Measurements from ENCODE around the gene SPRN.

GRCh38 chr10:133457100-133457841 is 32.8 kb upstream of the SPRN start:
- TF ChIP-seq POLR2AphosphoS2 (conservative IDR thresholded peaks at IDR 0.05; ENCODE audit: low read length) (no peak), RCOR1 (IDR thresholded peaks at IDR 0.05; ENCODE audit: low read depth, low read length) (no peak)
